Urothelium cell line (cell line): ENCODE data around the gene PLK5.
"Not testable (repeated sequence)": the region's sequence is repeated elsewhere in the genome, so short reads cannot be mapped to it uniquely, and the experiment has no call there.

ENCODE experiments used
- DNase-seq: peaks from one replicate; pipeline ENCODE4 v3.0.0; 2011; ENCODE audit warnings: low spot score, mixed read lengths
- FAIRE-seq: peaks from 2 replicates; lab custom pipeline; 2011; peaks lifted over from hg19 to GRCh38; lab: Jason Lieb, UNC

The PLK5 gene

GRCh38 chr19:1507763-1508506, 15.9 kb upstream of the PLK5 start:
- FAIRE-seq: peak; percentile 74
- DNase-seq: peak; percentile 94

- DNase-seq: no peak
- no peak for FAIRE-seq
These were observed 15.4 kb upstream of the PLK5 start for GRCh38 chr19:1508507-1508856.

- no peak for FAIRE-seq
These were observed 14.1 kb upstream of the PLK5 start for GRCh38 chr19:1509602-1510441.

GRCh38 chr19:1510442-1510806, 13.5 kb upstream of the PLK5 start:
- FAIRE-seq (no peak), DNase-seq (no peak)

More at GRCh38 chr19:1509602-1510441, 14.1 kb upstream of the PLK5 start:
- DNase-seq: no peak

DNA sequence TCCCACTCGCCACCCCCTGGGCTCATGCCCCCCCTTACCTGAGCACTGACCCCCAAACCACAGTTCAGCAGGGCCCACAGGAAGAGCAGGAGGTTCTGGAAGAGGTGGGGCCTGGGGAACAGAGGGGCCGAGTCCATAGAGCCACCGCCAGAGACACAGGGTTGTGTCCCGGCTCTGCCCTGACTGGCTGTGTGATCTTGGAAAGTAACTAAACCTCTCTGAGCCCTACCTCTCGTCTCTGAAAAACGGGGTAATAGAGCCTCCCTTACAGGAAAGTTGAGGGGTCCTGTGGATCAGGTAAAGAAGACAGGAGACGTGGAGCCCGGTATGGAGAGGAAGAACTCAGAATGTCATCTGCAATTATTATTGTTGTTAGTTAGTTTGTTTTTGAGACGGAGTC, 13.1 kb upstream of the PLK5 start:
- FAIRE-seq: no peak

DNA sequence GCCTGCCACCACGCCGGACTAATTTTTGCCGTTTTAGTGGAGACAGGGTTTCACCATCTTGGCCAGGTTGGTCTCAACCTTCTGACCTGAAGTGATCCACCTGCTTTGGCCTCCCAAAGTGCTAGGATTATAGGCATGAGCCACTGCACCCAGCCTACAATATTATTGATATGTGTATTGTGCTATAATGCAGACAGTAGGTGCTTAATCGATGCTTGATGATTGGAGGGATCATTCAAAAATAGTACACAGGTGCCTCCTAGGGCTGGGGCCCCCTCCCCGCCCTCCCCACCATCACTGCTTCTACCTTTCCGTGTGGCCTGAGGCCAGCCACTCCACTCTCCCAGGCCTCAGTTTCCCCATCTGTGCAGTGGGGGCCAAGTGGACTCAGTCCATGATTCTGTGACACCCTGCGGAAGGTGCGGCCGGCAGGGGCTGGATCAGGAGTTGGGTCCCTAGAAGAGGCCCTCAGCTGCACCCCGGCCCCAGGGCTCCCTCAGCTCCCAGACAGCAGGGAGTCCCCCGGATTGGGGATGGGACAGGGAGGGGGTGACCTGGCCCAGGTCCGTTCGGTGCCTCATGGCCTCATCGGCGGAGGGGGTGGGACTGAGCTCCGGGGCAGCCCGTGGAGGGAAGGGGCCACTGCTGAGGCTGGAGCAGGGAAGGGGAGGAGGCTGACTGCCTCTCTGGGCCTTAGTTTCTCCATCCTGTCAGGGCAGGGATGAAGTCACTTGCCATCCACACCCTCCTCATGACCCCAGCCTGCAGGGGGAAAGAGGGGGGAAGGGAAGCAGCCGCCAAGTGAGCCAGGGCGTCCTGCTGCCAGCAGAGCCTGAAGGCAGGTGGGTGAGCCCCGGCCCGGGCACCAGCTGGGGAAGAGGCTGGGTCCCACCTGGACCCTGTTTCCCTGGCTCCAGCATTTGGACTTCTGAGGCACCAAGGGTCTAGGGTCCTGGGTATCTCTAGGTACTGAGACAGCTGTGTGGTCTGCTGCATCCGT, 12.3 kb upstream of the PLK5 start:
- DNase-seq (no peak), FAIRE-seq (no peak)

More for the DNA sequence above, 13.1 kb upstream of the PLK5 start:
- DNase-seq: no peak

GRCh38 chr19:1512671-1513498, 11.0 kb upstream of the PLK5 start, which contains the start of gene ADAMTSL5:
ADAMTSL5 (minus strand) TSS chr19:1513019; CDS start chr19:1510943, 2,076 bp downstream.
- FAIRE-seq (no peak), DNase-seq (peak; percentile 60)

- DNase-seq (peak; percentile 76), FAIRE-seq (no peak)
These were observed 10.2 kb upstream of the PLK5 start for GRCh38 chr19:1513499-1514294.

DNA sequence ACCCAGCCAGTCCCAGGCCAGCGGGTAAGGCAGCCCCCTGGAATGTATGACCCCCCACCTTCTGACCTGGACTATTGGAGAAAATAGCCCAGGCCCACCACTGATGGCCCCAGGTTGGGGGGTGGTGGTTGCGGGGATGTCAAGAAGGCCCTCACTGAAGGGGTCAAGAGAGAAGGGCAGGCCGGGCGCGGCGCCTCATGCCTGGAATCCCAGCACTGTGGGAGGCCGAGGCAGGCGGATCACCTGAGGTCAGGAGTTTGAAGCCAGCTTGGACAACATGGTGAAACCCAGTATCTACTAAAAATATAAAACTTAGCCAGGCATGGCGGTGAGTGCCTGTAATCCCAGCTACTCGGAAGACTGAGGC, 9.6 kb upstream of the PLK5 start:
- DNase-seq: no peak
- FAIRE-seq: no peak

- no peak for FAIRE-seq
- no peak for DNase-seq
These were observed 8.7 kb upstream of the PLK5 start for GRCh38 chr19:1514986-1515721.

GRCh38 chr19:1516395-1516753, 7.5 kb upstream of the PLK5 start:
- FAIRE-seq: no peak
- DNase-seq: no peak

GRCh38 chr19:1518471-1518870, 5.4 kb upstream of the PLK5 start:
- DNase-seq (no peak), FAIRE-seq (no peak)

- not testable (repeated sequence) for FAIRE-seq, DNase-seq
These were observed 4.1 kb upstream of the PLK5 start for GRCh38 chr19:1519802-1520201.

- DNase-seq (no peak), FAIRE-seq (no peak)
These were observed 3.6 kb upstream of the PLK5 start for GRCh38 chr19:1520203-1520780.

- FAIRE-seq (no peak), DNase-seq (no peak)
These were observed 2.2 kb upstream of the PLK5 start for GRCh38 chr19:1521636-1522035.

- no peak for DNase-seq
- no peak for FAIRE-seq
These were observed 1.8 kb upstream of the PLK5 start for GRCh38 chr19:1522061-1522460.

DNA sequence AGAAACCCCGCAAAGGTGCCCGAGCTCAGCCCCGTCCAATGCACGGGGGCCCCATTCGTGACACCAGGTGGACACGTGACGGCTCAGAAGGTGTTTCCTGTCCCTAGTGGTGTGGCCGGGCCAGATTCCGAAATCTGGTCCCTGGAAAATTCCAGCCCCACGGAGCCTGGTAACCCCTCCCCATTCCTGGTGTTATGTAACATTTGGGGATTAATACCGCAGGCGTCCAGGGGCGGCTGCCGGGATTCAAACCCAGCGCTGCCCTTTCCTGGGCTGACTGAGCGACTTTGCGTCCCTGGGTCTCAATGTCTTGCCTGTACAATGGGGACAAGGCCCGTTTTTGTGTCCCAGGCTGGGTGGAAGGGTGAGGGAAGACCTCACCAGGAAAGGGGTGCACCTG, 1.0 kb upstream of the PLK5 start:
- no peak for DNase-seq
- FAIRE-seq: no peak

DNA sequence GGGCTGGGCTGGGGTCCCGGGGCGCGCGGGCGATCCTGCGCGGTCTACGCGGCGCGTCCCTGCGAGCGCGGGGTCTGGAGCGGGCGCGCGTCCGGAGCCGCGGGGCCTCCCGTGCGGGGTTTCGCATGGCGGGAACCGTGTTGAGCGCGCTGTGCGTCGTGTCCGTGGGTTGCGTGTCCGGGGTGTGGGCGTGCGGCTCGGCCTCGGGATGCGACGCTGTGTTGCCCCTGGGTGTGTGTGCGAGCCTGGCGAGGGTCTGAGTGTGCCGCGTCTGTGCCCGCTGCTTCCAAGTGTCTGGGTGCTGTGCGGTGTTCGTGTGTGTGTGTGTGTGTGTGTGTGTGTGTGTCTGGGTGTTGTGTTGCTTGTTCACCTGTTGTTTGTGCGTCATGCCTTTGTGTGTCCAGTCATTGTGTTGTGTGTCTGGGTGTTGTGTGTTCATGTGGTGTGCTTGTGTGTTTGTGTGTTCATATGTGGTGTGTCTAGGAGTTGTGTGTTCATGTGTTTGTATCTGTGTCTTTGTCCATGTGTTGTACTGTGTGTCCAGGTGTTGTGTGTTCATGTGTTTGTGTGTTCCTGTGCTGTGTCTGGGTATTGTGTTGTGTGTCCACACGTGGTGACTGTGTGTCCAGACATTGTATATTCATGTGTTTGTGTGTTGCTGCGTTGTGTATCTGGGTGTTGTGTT, 552 bp downstream of the PLK5 start:
- FAIRE-seq: peak; percentile 40
- DNase-seq: no peak
